ENCODE results near the gene NRDE2. TPM values are rescaled to one million over a fixed set of nuclear protein-coding genes. Genes with fewer than 3 reads are reported as not detected.
"Not testable (repeated sequence)": the region's sequence is repeated elsewhere in the genome, so short reads cannot be mapped to it uniquely, and the experiment has no call there.

Gene NRDE2
- total RNA-seq, 1 donor from 2014 or later, result 10.5 TPM

DNA sequence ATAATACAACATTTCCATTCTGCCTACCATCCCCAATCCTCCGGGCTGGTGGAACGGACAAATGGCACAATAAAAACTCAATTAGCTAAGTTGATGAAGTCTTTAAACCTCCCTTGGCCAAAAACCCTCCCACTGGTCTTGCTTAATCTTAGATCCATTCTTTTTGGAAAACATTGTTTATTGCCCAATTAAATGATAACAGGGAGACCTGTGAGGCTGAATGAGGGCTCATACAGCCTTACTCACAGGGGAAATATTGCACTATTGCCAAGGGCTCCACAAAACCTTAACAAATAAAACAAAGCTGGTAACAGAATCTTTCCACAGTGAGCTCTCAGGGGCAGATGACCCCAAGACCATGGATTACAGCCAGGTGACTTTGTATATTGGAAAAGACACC lies 83.1 kb downstream of the NRDE2 start:
- Histone ChIP-seq H3K27me3 (ENCODE audit: low read depth) (peaks cover 14% of the 10 kb centered on the region), H3K36me3 (no peaks in the 10 kb centered on the region), H3K4me3 (no peak overlapping the region), H3K9me3 (replicated peaks) (no peaks in the 10 kb centered on the region), H3K4me1 (no peaks in the 10 kb centered on the region), H3K27ac (replicated peaks) (no peak overlapping the region)
- intact Hi-C loops (cut with micrococcal nuclease), result no loop called here
- TF ChIP-seq, protein P1, sequence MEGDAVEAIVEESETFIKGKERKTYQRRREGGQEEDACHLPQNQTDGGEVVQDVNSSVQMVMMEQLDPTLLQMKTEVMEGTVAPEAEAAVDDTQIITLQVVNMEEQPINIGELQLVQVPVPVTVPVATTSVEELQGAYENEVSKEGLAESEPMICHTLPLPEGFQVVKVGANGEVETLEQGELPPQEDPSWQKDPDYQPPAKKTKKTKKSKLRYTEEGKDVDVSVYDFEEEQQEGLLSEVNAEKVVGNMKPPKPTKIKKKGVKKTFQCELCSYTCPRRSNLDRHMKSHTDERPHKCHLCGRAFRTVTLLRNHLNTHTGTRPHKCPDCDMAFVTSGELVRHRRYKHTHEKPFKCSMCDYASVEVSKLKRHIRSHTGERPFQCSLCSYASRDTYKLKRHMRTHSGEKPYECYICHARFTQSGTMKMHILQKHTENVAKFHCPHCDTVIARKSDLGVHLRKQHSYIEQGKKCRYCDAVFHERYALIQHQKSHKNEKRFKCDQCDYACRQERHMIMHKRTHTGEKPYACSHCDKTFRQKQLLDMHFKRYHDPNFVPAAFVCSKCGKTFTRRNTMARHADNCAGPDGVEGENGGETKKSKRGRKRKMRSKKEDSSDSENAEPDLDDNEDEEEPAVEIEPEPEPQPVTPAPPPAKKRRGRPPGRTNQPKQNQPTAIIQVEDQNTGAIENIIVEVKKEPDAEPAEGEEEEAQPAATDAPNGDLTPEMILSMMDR (IDR thresholded peaks at IDR 0.05; ENCODE audit: borderline replicate concordance), result no peak
- DNase-seq, result no peak

DNA sequence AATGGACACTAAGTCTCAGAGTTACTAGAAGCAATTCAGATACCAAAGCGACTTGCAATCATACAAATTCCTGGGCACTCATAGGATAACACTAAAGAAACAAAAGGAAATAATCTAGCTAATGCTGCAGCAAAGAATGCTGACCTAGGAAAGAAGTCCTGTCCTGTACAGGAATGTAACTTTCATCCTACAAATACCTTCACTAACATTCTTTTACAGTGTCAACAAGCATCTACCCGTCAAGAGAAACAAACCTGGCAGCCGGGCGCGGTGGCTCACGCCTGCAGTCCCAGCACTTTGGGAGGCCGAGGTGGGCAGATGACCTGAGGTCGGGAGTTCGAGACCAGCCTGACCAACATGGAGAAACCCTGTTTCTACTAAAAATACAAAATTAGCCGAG lies 84.3 kb downstream of the NRDE2 start:
- H3K9me3 ChIP-seq (replicated peaks); H3K36me3 ChIP-seq; intact Hi-C loops (cut with micrococcal nuclease); H3K27ac ChIP-seq (replicated peaks); H3K4me3 ChIP-seq; DNase-seq; H3K4me1 ChIP-seq; H3K27me3 ChIP-seq (ENCODE audit: low read depth): not testable (repeated sequence)

DNA sequence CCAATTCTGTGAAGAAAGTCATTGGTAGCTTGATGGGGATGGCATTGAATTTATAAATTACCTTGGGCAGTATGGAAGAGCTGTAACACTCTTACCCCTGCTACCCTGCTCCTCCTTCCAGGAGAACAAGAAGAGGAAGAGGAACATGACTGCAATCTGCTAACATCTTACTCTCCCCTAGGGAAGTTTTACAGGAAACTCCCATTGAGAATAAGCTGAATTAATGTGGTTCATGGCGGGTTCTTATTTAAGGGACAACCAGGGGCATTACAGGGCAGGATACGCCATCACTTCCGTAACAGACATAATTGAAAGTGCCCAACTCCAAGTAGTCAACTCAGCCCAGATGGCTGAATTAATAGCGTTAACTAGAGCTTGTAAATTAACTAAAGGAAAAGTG lies 84.8 kb downstream of the NRDE2 start:
- no peak for DNase-seq
- no peak overlapping the region for H3K4me3 ChIP-seq
- H3K27me3 ChIP-seq (ENCODE audit: low read depth), result peaks cover 4% of the 10 kb centered on the region
- peaks cover 4% of the 10 kb centered on the region for H3K9me3 ChIP-seq (replicated peaks)
- intact Hi-C loops (cut with micrococcal nuclease), result no loop called here
- no peaks in the 10 kb centered on the region for H3K36me3 ChIP-seq
- H3K27ac ChIP-seq (replicated peaks), result no peak overlapping the region
- no peaks in the 10 kb centered on the region for H3K4me1 ChIP-seq
- TF ChIP-seq, protein P1 (IDR thresholded peaks at IDR 0.05; ENCODE audit: borderline replicate concordance), result no peak

DNA sequence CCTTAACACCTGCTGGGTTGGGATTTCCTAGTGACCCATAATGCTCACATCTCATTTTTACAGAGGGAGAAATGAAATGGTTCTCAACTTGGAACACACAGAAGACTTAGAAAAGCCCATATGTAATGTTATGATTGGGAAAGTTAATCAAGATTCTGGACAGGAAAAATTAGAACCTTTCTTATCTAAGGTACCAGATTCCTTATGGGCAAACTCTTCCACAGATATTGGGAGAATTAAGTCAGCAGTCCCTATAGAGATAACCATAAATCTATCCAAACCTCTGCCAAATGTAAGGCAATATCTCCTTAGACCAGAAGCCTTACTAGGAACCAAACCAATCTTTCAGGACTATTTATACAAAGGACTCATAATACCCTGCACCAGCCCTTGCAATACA lies 89.3 kb downstream of the NRDE2 start:
- H3K9me3 ChIP-seq (replicated peaks), result peaks cover 49% of the 10 kb centered on the region
- TF ChIP-seq, protein P1 (IDR thresholded peaks at IDR 0.05; ENCODE audit: borderline replicate concordance), result no peak

DNA sequence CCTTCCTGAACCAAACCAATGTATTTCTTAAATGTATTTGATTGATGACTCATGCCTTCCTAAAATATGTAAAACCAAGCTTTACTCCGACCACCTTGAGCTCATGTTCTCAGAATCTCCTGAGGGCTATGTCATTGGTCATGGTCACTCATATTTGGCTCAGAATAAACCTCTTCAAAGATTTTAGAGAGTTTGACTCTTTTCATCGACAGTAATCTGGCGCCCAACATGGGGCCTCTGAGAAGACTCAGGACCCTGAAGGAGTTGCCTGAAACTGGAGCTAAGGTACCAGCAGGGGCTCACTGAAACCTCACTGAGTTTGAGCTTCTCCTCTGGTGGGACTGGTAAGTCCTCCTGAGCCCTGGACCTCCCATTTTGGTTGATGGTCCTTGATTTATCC lies 92.6 kb downstream of the NRDE2 start:
- Histone ChIP-seq H3K9me3 (replicated peaks) (peaks cover 54% of the 10 kb centered on the region), H3K27me3 (ENCODE audit: low read depth) (peaks cover 7% of the 10 kb centered on the region), H3K4me1 (peaks cover 3% of the 10 kb centered on the region), H3K4me3 (no peak overlapping the region), H3K36me3 (no peaks in the 10 kb centered on the region), H3K27ac (replicated peaks) (no peak overlapping the region)
- intact Hi-C loops (cut with micrococcal nuclease), result loop anchor here (10.0 kb wide), 1 partner anchor 264 kb away; no protein-coding TSS in a partner anchor
- TF ChIP-seq, protein P1 (IDR thresholded peaks at IDR 0.05; ENCODE audit: borderline replicate concordance), result no peak
- no peak for DNase-seq

More for the DNA sequence above, 89.3 kb downstream of the NRDE2 start:
- DNase-seq, result no peak
- H3K4me1 ChIP-seq, result no peaks in the 10 kb centered on the region
- no peak overlapping the region for H3K27ac ChIP-seq (replicated peaks)
- intact Hi-C loops (cut with micrococcal nuclease), result no loop called here
- no peak overlapping the region for H3K4me3 ChIP-seq
- H3K27me3 ChIP-seq (ENCODE audit: low read depth), result no peaks in the 10 kb centered on the region
- no peaks in the 10 kb centered on the region for H3K36me3 ChIP-seq

DNA sequence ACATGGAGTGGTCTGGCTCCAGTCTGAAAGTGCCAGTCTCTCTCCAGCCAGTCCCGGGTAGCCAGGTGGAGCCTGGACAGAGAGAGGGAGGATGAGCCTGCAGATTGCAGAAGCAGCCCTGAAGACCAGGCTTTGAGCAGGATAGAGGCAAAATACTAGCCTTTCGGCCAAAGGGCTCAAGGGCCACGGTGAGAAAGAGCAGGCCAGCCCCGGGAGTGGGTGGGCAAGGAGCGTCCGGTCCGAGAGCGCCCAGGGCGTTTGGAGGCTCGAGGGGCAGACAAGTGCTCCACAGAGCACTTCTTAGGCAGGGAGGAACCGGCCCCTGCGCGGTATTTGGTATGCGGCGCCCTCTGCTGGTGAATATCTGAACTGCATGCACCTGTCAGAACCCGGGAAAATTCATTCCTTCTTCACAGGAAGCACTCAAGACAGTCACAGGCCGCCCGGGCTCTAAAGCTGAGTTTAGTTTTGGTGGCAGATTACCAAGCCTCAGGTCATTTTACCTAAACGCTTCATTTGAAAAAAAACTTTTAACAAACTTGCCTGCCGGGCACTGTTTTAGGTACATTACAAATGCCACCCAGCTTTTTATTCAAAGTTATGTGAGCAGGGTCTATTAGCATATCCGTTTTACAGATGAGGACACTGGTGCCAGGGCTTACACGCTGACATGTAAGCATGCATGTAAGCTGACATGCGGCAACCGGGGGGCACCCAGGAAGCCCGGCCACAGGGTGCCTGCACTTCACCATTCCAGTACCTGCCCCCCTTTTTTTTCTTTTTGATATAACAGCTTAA lies 96.4 kb downstream of the NRDE2 start:
- peaks cover 34% of the 10 kb centered on the region for H3K9me3 ChIP-seq (replicated peaks)
- H3K27me3 ChIP-seq (ENCODE audit: low read depth), result peaks cover 7% of the 10 kb centered on the region
- peaks cover 3% of the 10 kb centered on the region for H3K4me1 ChIP-seq
- intact Hi-C loops (cut with micrococcal nuclease), result loop anchor here (10.0 kb wide), 1 partner anchor 261 kb away; no protein-coding TSS in a partner anchor
- TF ChIP-seq, protein P1 (IDR thresholded peaks at IDR 0.05; ENCODE audit: borderline replicate concordance), result peak; percentile 92
- DNase-seq, result peak; percentile 51
- no peak overlapping the region for H3K27ac ChIP-seq (replicated peaks)
- no peak overlapping the region for H3K4me3 ChIP-seq
- no peaks in the 10 kb centered on the region for H3K36me3 ChIP-seq

DNA sequence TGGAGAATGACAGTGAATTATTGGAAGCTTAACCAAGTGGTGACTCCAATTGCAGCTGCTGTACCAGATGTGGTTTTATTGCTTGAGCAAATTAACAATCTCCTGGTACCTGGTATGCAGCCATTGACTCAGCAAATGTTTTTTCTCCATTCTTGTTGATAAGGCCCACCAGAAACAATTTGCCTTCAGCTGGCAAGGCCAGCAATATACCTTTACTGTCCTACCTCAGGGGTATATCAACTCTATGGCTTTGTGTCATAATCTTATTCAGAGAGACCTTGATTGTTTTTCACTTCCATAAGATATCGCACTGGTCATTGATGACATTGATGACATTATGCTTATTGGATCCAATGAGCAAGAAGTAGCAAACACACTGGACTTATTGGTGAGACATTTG lies 101.8 kb downstream of the NRDE2 start:
- not testable (repeated sequence) for H3K9me3 ChIP-seq (replicated peaks); DNase-seq; H3K4me3 ChIP-seq; H3K27ac ChIP-seq (replicated peaks); H3K27me3 ChIP-seq (ENCODE audit: low read depth); H3K36me3 ChIP-seq; H3K4me1 ChIP-seq
- intact Hi-C loops (cut with micrococcal nuclease), result loop anchor here (10.0 kb wide), 1 partner anchor 255 kb away; no protein-coding TSS in a partner anchor
